HL-60/S4 (cell line): ENCODE results near the gene VSTM4.

Experiments used
- in situ Hi-C: fragments of 300-500 bp; cut with MboI; formaldehyde crosslinking; loops from 2 replicates; pipeline ENCODE4 v1.14.3; 2022; ENCODE audit warnings: low sequenced_read_pairs

The VSTM4 gene

DNA sequence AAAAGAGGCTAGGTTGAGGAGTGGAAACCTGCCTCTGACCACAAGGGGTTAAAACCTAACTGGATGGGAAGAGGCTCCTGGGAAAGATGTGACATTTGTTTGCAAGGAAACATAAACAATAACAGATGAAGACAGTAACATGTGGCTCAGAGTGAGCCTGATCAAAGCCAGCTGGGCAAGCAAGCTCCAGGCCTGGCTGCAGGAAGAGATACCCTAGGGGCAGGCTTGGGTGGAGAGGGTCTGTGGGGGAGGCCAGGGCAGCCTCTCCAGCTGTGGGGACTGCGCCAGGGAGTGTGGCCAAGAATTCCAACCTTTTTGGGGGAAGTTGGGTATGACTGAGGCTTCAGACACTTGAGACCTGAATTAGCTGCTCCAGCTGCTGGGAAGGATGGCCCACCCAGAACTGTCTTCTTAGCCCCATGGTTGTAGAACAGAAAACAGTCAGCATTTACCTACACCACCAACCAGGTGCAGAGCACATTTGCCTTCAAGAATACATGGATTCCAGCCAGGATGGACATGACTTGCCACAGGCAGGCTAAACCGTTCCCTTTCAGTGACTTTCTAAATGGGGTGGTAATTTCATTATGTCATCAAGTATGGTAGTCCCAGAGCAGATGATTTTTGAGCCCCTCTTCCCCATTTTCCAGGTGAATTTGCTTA, 28.9 kb upstream of the VSTM4 start:
- in situ Hi-C loops: no loop called here

- in situ Hi-C loops: no loop called here
These were observed 27.9 kb upstream of the VSTM4 start for GRCh38 chr10:49143249-49143648.

DNA sequence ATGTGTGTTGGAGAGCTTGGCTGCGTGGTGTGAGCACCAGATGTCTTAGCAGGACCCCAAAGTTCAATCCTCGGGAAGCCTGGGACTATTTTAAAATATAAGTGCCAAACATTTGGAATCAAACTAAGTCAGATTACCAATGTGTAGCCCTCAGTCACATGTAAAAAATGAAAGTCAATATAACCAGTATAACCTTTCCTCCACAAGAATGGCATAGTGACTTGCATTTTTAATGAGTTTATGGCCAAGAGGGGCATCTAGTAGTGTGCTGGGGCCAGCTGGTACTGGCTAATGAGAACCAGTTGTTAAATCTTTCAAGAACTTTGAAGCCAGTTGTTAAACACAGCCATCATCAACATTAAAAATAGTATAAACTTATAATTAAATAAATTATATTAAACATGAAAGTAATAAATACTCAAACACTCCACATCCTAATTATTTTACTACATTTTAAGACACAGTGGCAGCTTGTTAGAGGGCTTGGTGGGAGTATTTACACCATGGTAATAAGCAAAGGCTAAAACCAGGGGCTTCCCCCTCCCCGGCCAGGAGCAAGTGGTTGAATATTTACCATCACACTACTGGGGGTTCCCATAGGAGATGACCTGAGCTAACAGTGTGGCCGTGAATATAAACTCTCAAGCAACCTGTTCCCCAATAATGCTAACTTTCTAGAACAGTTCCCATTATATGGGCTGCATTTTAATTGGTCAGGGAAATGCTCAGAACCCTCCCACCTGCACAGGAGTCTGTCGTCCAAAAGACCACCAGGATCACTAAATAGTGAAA, 26.4 kb upstream of the VSTM4 start:
- in situ Hi-C loops: no loop called here

DNA sequence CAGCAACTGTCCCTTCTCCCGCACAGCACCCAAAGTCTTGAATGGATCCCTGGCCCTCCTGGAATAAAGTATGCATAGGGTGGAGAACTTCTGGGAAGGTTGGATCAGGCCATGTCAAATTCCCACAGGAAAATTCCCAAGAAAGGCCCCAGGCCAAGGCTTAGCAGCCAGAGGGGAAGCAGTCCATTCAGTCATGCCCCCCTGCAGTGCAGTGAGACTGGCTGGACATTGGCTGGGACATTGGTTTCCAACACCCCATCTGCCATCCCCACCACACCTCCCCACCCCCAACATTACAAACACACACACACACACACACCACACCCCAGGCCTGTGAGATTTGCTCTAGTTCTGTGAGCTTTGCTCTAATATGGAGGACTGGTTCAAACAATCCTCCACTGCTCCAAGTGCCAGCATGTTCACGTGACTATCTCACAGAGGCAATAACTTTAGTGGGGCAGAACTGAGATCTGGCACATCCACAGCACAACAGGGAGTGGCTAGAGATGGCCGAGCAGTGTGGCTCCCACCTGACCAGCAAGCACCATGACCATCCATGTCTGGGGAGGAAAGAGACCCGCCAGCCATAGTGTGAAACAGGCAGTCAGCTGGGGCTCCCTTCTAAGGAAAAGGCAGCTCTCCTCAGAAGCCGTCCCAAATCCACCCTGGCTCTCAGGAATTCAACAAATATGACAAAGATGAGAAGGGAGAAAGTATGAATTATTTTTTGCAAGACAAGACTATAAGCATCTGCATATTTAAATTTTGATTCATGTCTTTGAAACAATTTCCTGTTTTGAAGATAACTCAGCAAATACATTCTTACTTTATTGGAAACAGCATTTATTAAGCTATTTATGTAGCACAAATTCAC, 25.2 kb upstream of the VSTM4 start:
- in situ Hi-C loops: no loop called here

- in situ Hi-C loops: no loop called here
These were observed 24.5 kb upstream of the VSTM4 start for GRCh38 chr10:49139846-49140195.

GRCh38 chr10:49139028-49139845, 23.9 kb upstream of the VSTM4 start:
- in situ Hi-C loops: no loop called here

GRCh38 chr10:49138361-49138891, 23.1 kb upstream of the VSTM4 start:
- in situ Hi-C loops: no loop called here

DNA sequence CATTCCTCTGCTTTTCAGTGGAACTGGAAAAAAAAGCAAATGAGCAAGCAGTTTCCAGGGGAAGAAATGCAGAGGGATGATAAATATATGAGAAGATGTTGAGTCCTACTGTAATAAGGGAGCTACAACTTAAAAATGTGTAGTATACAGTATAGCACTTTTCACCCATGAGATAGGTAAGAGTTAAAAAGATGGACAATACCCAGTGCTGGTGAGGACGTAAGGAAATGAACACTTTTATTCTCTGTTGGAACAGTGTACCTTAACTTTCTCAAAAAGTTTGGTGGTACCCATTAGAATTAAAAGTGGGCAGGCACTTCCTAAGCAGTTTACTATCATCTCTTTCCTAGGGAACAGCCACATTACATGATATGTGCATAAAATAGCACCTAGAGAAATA, 21.2 kb upstream of the VSTM4 start:
- in situ Hi-C loops: no loop called here

- in situ Hi-C loops: no loop called here
These were observed 20.4 kb upstream of the VSTM4 start for GRCh38 chr10:49135575-49136313.

DNA sequence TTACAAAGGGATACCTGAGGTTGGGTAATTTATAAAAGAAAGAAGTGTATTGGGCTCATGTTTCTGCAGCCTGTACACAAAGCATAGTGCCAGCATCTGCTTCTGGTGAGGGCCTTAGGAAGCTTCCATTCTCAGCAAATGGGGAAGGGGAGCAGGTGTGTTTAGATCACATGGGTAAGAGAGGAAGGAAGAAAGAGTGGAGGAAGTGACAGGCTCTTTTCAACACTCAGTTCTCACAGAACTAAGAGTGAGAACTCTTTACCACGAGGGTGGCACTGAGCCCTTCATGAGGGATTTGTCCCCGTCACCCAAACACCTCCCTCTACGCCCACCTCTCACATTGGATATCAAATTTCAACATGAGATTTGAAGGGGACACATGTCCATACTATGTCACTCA, 19.0 kb upstream of the VSTM4 start:
- in situ Hi-C loops: no loop called here

GRCh38 chr10:49133706-49134248, 18.5 kb upstream of the VSTM4 start, which contains the start of gene FAM170B:
Gene FAM170B (minus strand): TSS chr10:49134021. CDS start chr10:49133918, 103 bp downstream.
- in situ Hi-C loops: no loop called here

DNA sequence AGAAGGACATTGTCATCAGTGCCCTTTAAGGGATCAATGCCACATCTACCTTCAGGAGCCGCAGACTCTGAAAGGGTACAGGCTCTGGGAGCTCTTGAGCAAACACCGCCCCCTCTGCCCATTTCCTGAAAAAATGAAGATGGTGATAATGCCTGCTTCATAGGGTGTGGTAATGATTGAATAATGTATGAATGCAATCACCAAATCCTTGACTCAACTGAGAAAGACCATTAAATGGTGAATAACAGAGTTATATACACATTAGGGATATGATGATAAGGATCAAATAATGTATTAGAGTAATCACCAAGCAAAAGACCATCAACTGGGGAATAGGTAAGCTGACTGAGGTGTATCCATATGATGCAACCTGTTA, 17.0 kb upstream of the VSTM4 start:
- in situ Hi-C loops: no loop called here

GRCh38 chr10:49131507-49132361, 16.4 kb upstream of the VSTM4 start:
- in situ Hi-C loops: no loop called here

GRCh38 chr10:49129376-49129775, 14.1 kb upstream of the VSTM4 start:
- in situ Hi-C loops: no loop called here

DNA sequence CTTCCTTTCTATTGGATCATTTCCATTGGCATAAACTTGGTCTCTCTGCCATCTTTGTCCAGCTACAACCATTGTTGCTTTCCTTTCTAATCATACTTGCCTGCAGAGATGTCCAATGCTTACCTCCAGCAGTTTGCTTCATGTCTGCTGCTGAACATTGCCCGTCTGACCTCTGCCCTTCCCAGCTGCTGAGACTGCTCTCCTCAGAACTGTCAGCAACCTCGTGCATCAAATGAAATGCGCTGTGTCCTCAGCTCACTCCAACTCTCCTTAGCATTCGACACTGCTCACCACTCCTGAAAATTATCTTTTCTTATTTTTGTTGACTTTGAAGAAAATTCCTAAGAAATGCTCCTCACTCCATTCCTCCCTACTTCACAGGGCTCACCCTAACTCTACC, 13.5 kb upstream of the VSTM4 start:
- in situ Hi-C loops: no loop called here

GRCh38 chr10:49123981-49124950, 8.9 kb upstream of the VSTM4 start:
- in situ Hi-C loops: no loop called here

GRCh38 chr10:49120911-49121310, 5.6 kb upstream of the VSTM4 start:
- in situ Hi-C loops: no loop called here
